MM.1S (cell line): ENCODE measurements around the gene ZBTB7B.

Source experiments
- EZH2 ChIP-seq: fragments of 300-600 bp; sonication (generic); optimal IDR thresholded peaks from 2 replicates; pipeline ENCODE3; 2017; ENCODE audit warnings: low read depth, mild to moderate bottlenecking, antibody characterized with exemption, low read length, mixed read lengths
- TF ChIP-seq, protein P1 (sequence below): fragments of 300-600 bp; sonication (generic); IDR thresholded peaks from 2 replicates; pipeline ENCODE4 v1.5.1; 2016; ENCODE audit warnings: antibody characterized with exemption, low read length, mixed read lengths

DNA sequence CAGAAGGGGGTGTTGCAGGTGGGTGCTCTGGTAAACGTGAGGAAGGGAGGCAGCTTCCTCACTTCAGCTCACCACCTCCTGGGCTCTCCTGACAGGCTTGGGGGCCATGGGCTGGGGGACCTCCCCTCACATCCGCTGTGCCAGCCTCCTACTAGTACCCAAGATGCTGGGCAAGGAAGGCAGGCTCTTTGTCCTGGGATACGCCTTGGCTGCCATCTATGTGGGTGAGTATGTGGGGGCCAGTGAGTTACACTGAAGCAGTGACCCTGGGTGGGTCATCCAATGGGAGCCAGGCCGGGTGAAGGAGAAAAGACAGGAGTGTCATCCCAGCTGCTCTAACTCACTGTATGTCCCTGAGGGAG, 36.7 kb downstream of the ZBTB7B start:
- TF ChIP-seq, protein P1, sequence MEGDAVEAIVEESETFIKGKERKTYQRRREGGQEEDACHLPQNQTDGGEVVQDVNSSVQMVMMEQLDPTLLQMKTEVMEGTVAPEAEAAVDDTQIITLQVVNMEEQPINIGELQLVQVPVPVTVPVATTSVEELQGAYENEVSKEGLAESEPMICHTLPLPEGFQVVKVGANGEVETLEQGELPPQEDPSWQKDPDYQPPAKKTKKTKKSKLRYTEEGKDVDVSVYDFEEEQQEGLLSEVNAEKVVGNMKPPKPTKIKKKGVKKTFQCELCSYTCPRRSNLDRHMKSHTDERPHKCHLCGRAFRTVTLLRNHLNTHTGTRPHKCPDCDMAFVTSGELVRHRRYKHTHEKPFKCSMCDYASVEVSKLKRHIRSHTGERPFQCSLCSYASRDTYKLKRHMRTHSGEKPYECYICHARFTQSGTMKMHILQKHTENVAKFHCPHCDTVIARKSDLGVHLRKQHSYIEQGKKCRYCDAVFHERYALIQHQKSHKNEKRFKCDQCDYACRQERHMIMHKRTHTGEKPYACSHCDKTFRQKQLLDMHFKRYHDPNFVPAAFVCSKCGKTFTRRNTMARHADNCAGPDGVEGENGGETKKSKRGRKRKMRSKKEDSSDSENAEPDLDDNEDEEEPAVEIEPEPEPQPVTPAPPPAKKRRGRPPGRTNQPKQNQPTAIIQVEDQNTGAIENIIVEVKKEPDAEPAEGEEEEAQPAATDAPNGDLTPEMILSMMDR, result no peak
- no peak for TF ChIP-seq EZH2
